Subcutaneous abdominal adipose tissue (tissue), 5 donors: Measurements from ENCODE around the gene VASN.

Experiments
- H3K27ac ChIP-seq: one replicate; pipeline ENCODE4 v1.7.0; 2013; ENCODE audit warnings: low read depth, mild to moderate bottlenecking, inconsistent platforms, low read length, moderate library complexity
- H3K27me3 ChIP-seq, 5 donors: one replicate each; pipeline ENCODE4 v1.7.0; 2013; ENCODE audit warnings: low read length in 5 of 5, inconsistent platforms in 1 of 5; ENCODE audit not compliant: control insufficient read depth in 5 of 5, insufficient read depth in 4 of 5
- H3K36me3 ChIP-seq, 5 donors: one replicate each; pipeline ENCODE4 v1.7.0; 2013; ENCODE audit warnings: low read length in 5 of 5; ENCODE audit not compliant: control insufficient read depth in 5 of 5, insufficient read depth in 5 of 5
- H3K4me1 ChIP-seq, 5 donors: one replicate each; pipeline ENCODE4 v1.7.0; 2013; ENCODE audit warnings: low read length in 5 of 5, mild to moderate bottlenecking in 3 of 5, moderate library complexity in 1 of 5; ENCODE audit not compliant: control insufficient read depth in 5 of 5, insufficient read depth in 5 of 5
- H3K4me3 ChIP-seq, 5 donors: one replicate each; pipeline ENCODE4 v1.7.0; 2013; ENCODE audit warnings: low read length in 5 of 5, low read depth in 1 of 5
- H3K9ac ChIP-seq, 5 donors: one replicate each; pipeline ENCODE4 v1.7.0; 2013; ENCODE audit warnings: low read length in 5 of 5, mild to moderate bottlenecking in 4 of 5, moderate library complexity in 3 of 5
- H3K9me3 ChIP-seq, 5 donors: one replicate each; pipeline ENCODE4 v1.7.0; 2013; ENCODE audit warnings: low read length in 5 of 5; ENCODE audit not compliant: control insufficient read depth in 5 of 5
- donor health status: healthy.
- donor health status: healthy.
- donor health status: healthy.
- donor health status: healthy.
- donor health status: healthy.

The VASN gene

GRCh38 chr16:4410335-4411075 lies 38.9 kb downstream of the VASN start:
- Histone ChIP-seq H3K9ac (peak overlapping the region in 1 of 5 donors; percentile 28), H3K4me3 (no peak overlapping the region)

DNA sequence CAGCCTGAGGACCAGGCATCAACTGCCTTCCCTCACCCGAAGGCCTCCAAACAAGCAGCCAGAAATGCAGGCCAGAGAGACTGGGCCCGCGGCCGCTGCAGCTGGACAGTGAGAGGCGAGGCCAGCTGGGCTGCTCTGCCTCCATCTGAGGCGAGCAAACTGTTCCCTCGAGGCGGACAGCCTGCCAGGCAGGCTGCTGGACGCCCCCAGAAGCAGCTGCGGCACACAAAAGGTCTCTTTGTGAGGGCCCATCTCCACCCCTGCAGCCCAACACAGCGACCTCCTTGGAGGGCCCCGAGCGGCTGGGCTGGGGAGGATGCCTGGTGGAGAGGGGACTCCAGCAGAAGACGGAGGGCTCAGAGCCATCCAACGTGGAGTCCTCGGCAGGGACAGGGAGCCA lies 40.0 kb downstream of the VASN start:
- Histone ChIP-seq H3K27ac (no peak overlapping the region), H3K4me1 (peaks cover 4 to 41% (median 32%) of the 10 kb centered on the region in 5 donors), H3K36me3 (peaks cover 0 to 56% (median 22%) of the 10 kb centered on the region in 5 donors), H3K9me3 (no peaks in the 10 kb centered on the region), H3K4me3 (no peak overlapping the region), H3K9ac (no peak overlapping the region), H3K27me3 (no peaks in the 10 kb centered on the region)

More at GRCh38 chr16:4410335-4411075, 38.9 kb downstream of the VASN start:
- Histone ChIP-seq H3K36me3 (peaks cover 0 to 67% (median 29%) of the 10 kb centered on the region in 5 donors), H3K27me3 (no peaks in the 10 kb centered on the region), H3K9me3 (no peaks in the 10 kb centered on the region), H3K27ac (no peak overlapping the region), H3K4me1 (peaks cover 3 to 32% (median 26%) of the 10 kb centered on the region in 5 donors)

GRCh38 chr16:4412159-4412558 lies 40.5 kb downstream of the VASN start:
- Histone ChIP-seq H3K36me3 (peaks cover 0 to 55% (median 21%) of the 10 kb centered on the region in 5 donors), H3K9me3 (no peaks in the 10 kb centered on the region), H3K27me3 (no peaks in the 10 kb centered on the region), H3K4me3 (no peak overlapping the region), H3K27ac (no peak overlapping the region), H3K4me1 (peaks cover 4 to 45% (median 36%) of the 10 kb centered on the region in 5 donors), H3K9ac (no peak overlapping the region)

GRCh38 chr16:4412854-4413253 lies 41.2 kb downstream of the VASN start:
- Histone ChIP-seq H3K4me1 (peaks cover 4 to 45% (median 34%) of the 10 kb centered on the region in 5 donors), H3K36me3 (peaks cover 0 to 48% (median 14%) of the 10 kb centered on the region in 5 donors), H3K4me3 (no peak overlapping the region), H3K27me3 (no peaks in the 10 kb centered on the region), H3K27ac (no peak overlapping the region), H3K9me3 (no peaks in the 10 kb centered on the region), H3K9ac (no peak overlapping the region)

- peak overlapping the region in 1 of 5 donors; percentile 19 for H3K9ac ChIP-seq
- peaks cover 0 to 33% (median 7%) of the 10 kb centered on the region in 5 donors for H3K36me3 ChIP-seq
- no peak overlapping the region for H3K4me3 ChIP-seq
- no peaks in the 10 kb centered on the region for H3K9me3 ChIP-seq
- H3K27ac ChIP-seq = no peak overlapping the region
- peaks cover 4 to 45% (median 31%) of the 10 kb centered on the region in 5 donors for H3K4me1 ChIP-seq
- H3K27me3 ChIP-seq = no peaks in the 10 kb centered on the region
These were observed 42.7 kb downstream of the VASN start for GRCh38 chr16:4414187-4414917.

DNA sequence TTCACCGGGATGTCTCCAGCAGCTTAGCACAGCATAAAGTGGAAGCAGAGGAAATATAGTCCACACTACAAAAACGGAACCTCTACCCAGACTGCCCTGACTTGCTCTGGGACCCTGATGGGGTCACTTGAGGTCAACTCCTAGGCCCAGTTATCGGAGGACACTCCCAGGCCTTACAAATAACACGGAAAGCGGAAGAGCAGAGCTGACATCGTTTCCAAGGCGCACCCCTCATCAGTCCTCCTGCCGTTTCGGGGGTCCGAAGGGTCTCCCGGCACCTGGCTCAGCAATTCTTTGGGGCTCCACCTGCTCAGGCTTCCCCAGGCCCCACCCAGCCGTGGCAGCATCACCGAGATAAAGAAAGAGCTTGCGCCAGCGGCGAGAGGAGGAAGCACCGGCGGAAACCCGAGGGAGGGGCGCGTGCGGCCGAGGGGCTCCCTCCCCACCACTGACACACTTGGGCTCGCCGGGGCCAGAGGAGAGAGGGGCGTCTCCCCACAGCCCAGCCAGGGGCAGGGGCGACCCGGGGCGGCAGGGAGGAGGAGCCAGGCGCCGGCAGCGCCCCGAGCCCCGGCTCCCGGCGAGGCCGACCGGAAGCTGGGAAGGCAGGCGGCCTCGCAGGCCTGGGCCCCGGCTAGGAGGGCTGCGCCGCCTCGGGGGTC lies 44.0 kb downstream of the VASN start:
- Histone ChIP-seq H3K4me3 (peak overlapping the region; percentile 70 to 86 (median 77)), H3K4me1 (peaks cover 4 to 45% (median 31%) of the 10 kb centered on the region in 5 donors), H3K9ac (peak overlapping the region; percentile 52 to 83 (median 77)), H3K27me3 (no peaks in the 10 kb centered on the region), H3K9me3 (no peaks in the 10 kb centered on the region), H3K27ac (peak overlapping the region; percentile 54), H3K36me3 (peaks cover 0 to 24% (median 7%) of the 10 kb centered on the region in 5 donors)

GRCh38 chr16:4416200-4417032 lies 44.8 kb downstream of the VASN start, which contains the start of gene CORO7:
Gene CORO7 (minus strand): TSS chr16:4416596. CDS start chr16:4416518, 78 bp downstream.
- H3K4me3 ChIP-seq = peak within 1 kb of the TSS; percentile 70 to 86 (median 77)
- H3K27ac ChIP-seq = peak within 1 kb of the TSS; percentile 54
- peaks cover 0 to 18% (median 7%) of the 10 kb centered on the region in 5 donors for H3K36me3 ChIP-seq
- no peaks in the 10 kb centered on the region for H3K27me3 ChIP-seq
- peak within 1 kb of the TSS; percentile 52 to 83 (median 77) for H3K9ac ChIP-seq
- H3K9me3 ChIP-seq = no peaks in the 10 kb centered on the region
- peaks cover 4 to 43% (median 30%) of the 10 kb centered on the region in 5 donors for H3K4me1 ChIP-seq

- no peaks in the 10 kb centered on the region for H3K27me3 ChIP-seq
- H3K9me3 ChIP-seq = no peaks in the 10 kb centered on the region
- no peak overlapping the region for H3K4me3 ChIP-seq
- no peaks in the 10 kb centered on the region for H3K36me3 ChIP-seq
- H3K4me1 ChIP-seq = peaks cover 4 to 30% (median 21%) of the 10 kb centered on the region in 5 donors
- H3K27ac ChIP-seq = no peak overlapping the region
- H3K9ac ChIP-seq = no peak overlapping the region
These were observed 47.8 kb downstream of the VASN start for GRCh38 chr16:4419402-4419959.

DNA sequence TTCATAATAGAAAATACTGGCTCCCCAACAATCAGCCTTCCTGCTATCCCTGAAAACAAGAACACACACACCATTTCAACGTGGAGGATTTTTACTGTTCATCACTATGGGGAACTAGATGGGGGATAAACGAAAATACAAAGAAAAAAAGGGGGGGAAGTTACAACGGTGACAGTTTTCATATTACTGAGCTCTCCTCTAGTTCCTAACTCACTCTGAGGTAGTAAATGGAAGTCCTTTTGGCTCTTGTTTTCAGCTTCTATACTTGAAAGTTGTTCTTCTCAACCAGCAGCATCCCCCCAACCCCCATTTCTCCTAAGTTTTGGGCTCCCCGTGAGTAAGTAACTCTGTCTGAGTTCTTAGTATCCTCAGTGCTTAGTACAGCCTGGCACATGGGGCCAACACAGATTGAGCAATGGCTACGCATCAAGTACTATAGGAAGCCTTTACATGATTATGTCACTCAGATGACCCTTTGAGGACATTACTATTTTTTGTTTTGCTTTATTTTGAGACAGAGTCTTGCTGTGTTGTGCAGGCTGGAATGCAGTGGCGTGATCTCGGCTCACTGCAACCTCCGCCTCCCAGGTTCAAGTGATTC lies 49.0 kb downstream of the VASN start:
- H3K27ac ChIP-seq = no peak overlapping the region
- H3K9ac ChIP-seq = no peak overlapping the region
- H3K4me3 ChIP-seq = no peak overlapping the region
- peaks cover 0 to 3% (median 0%) of the 10 kb centered on the region in 5 donors for H3K27me3 ChIP-seq
- no peaks in the 10 kb centered on the region for H3K36me3 ChIP-seq
- H3K9me3 ChIP-seq = no peaks in the 10 kb centered on the region
- H3K4me1 ChIP-seq = peaks cover 4 to 24% (median 16%) of the 10 kb centered on the region in 5 donors
